GM12878 (cell line): ENCODE data around the gene SORL1.

Experiments used
- BCL11A ChIP-seq: IDR thresholded peaks from 2 replicates; pipeline ENCODE4 v1.6.1; 2011; ENCODE audit warnings: low read depth, low read length
- CEBPB ChIP-seq, 2 experiments: fragments of 150-350 bp in 1 of 2; IDR thresholded peaks; 2 replicates each; pipeline ENCODE4 v1.6.1; 2012 to 2014; ENCODE audit warnings: low read depth in 2 of 2, low read length in 2 of 2, borderline replicate concordance in 1 of 2, inconsistent platforms in 1 of 2
- CHD1 ChIP-seq: IDR thresholded peaks from 2 replicates; pipeline ENCODE4 v1.6.1; 2012; ENCODE audit warnings: low read depth, low read length, improper control_type of control experiment
- CREM ChIP-seq: IDR thresholded peaks from 2 replicates; pipeline ENCODE4 v1.6.1; 2014; ENCODE audit warnings: antibody characterized with exemption, low read depth
- CTCF ChIP-seq, 3 experiments: IDR thresholded peaks in 2 of 3; conservative IDR thresholded peaks in 1 of 3; 2 replicates each; pipeline ENCODE4 v1.5.1; 2011; ENCODE audit warnings: low read depth in 3 of 3, low read length in 3 of 3, mild to moderate bottlenecking in 3 of 3, control low read depth in 2 of 3, moderate library complexity in 2 of 3, inconsistent platforms in 1 of 3, mixed read lengths in 1 of 3; ENCODE audit not compliant: control insufficient read depth in 2 of 3, insufficient read depth in 1 of 3; ENCODE audit errors: extremely low read depth in 1 of 3
- EP300 ChIP-seq, 2 experiments: fragments of 150-350 bp in 1 of 2; IDR thresholded peaks; 2 replicates each; pipeline ENCODE4 v1.6.1; 2011 to 2012; ENCODE audit warnings: low read depth in 2 of 2, low read length in 2 of 2, borderline replicate concordance in 1 of 2, improper control_type of control experiment in 1 of 2, inconsistent platforms in 1 of 2; ENCODE audit not compliant: control insufficient read depth in 1 of 2
- HDAC6 ChIP-seq: fragments of 200-600 bp; sonication (generic); IDR thresholded peaks from one replicate; pipeline ENCODE4 v1.8.0; 2017; ENCODE audit warnings: antibody characterized with exemption; ENCODE audit not compliant: unreplicated experiment
- NFIC ChIP-seq: IDR thresholded peaks from 2 replicates; pipeline ENCODE4 v1.6.1; 2012; ENCODE audit warnings: low read depth, mild to moderate bottlenecking, inconsistent platforms, low read length, moderate library complexity
- PAX8 ChIP-seq: fragments of 450-650 bp; IDR thresholded peaks from 2 replicates; pipeline ENCODE4 v1.6.1; 2017; ENCODE audit warnings: mild to moderate bottlenecking, moderate library complexity
- RCOR1 ChIP-seq: conservative IDR thresholded peaks from 2 replicates; pipeline ENCODE4 v1.6.1; 2012; ENCODE audit warnings: low read depth, low read length, improper control_type of control experiment
- SMARCA5 ChIP-seq: fragments of 450-650 bp; IDR thresholded peaks from 2 replicates; pipeline ENCODE4 v1.6.1; 2017; ENCODE audit warnings: mild to moderate bottlenecking
- SREBF2 ChIP-seq: IDR thresholded peaks from 2 replicates; pipeline ENCODE4 v1.6.1; 2012; ENCODE audit warnings: mild to moderate bottlenecking, low read length
- TCF12 ChIP-seq: IDR thresholded peaks from 2 replicates; pipeline ENCODE4 v1.6.1; 2011; ENCODE audit warnings: low read depth, mild to moderate bottlenecking, low read length

GRCh38 chr11:121512468-121513465, 60.7 kb downstream of the SORL1 start:
- TF ChIP-seq HDAC6 (no peak), CREM (no peak), CEBPB (IDR thresholded peaks at IDR 0.05; ENCODE audit: borderline replicate concordance in 1 of 2, low read depth in 2 of 2, low read length in 2 of 2) (no peak), CTCF (IDR thresholded peaks at IDR 0.05 in 2 of 3, conservative IDR thresholded peaks at IDR 0.05 in 1 of 3; ENCODE audit: control insufficient read depth in 2 of 3, extremely low read depth in 1 of 3, insufficient read depth in 1 of 3, low read depth in 3 of 3, low read length in 3 of 3) (no peak), BCL11A (no peak), SMARCA5 (no peak), NFIC (no peak), EP300 (IDR thresholded peaks at IDR 0.05; ENCODE audit: borderline replicate concordance in 1 of 2, control insufficient read depth in 1 of 2, low read depth in 2 of 2, low read length in 2 of 2) (no peak), RCOR1 (no peak), PAX8 (no peak), SREBF2 (no peak), TCF12 (no peak), CHD1 (no peak)
